Thoracic aorta (tissue), 2 donors: Measurements from ENCODE around the gene CA6. TPM values are rescaled to one million over a fixed set of nuclear protein-coding genes. Genes with fewer than 3 reads are reported as not detected.
"Not testable (repeated sequence)": the region's sequence is repeated elsewhere in the genome, so short reads cannot be mapped to it uniquely, and the experiment has no call there.

Source experiments
- ATAC-seq: fragments of 150-250 bp; one replicate; pipeline ENCODE4 v1.8.0; 2017; ENCODE audit warnings: low read depth; ENCODE audit not compliant: insufficient number of reproducible peaks, low FRiP score
- DNase-seq: peaks from one replicate; pipeline ENCODE4 v3.0.0-alpha.2; 2020; ENCODE audit warnings: low spot score
- H3K27ac ChIP-seq, 2 donors: fragments of 200-600 bp; sonication (generic); 1 replicate in 1 of 2; 2 replicates in 1 of 2; pipeline ENCODE4 v1.5.1; 2016; ENCODE audit warnings: mild to moderate bottlenecking in 2 of 2, moderate library complexity in 2 of 2
- H3K27me3 ChIP-seq: fragments of 200-600 bp; sonication (generic); replicated peaks from 2 replicates; pipeline ENCODE4 v1.6.0; 2016; ENCODE audit warnings: mild to moderate bottlenecking; ENCODE audit not compliant: insufficient read depth
- H3K36me3 ChIP-seq: fragments of 200-600 bp; sonication (generic); one replicate; pipeline ENCODE4 v1.5.1; 2016
- H3K4me1 ChIP-seq, 2 donors: fragments of 200-600 bp; sonication (generic); 1 replicate in 1 of 2; 2 replicates in 1 of 2; pipeline versions ENCODE4 v1.5.1 to v1.6.0; 2016; ENCODE audit warnings: low read depth in 2 of 2, mild to moderate bottlenecking in 1 of 2; ENCODE audit not compliant: control insufficient read depth in 1 of 2
- H3K4me3 ChIP-seq: fragments of 200-600 bp; sonication (generic); 2 replicates; pipeline ENCODE4 v1.5.1; 2016; ENCODE audit warnings: mild to moderate bottlenecking
- H3K9me3 ChIP-seq: fragments of 200-600 bp; sonication (generic); 2 replicates; pipeline ENCODE4 v1.5.1; 2016
- CTCF ChIP-seq: fragments of 200-600 bp; sonication (generic); IDR thresholded peaks from one replicate; pipeline ENCODE4 v1.5.1; 2019; ENCODE audit warnings: antibody characterized with exemption
- total RNA-seq, 2 donors: library from RNA; depleted of rRNA; stranded (reverse); fragments of >200 nt; gene quantifications; one replicate each; pipeline versions ENCODE4 v1.1.0 to v1.2.3, GENCODE V29; 2016

CA6 gene
- total RNA-seq, result not detected

GRCh38 chr1:8945568-8945967 lies at the start of gene CA6:
TSS of gene CA6 (plus strand) at chr1:8945868. CDS start at chr1:8945887, 19 bp downstream.
- Histone ChIP-seq H3K9me3 (no peaks in the 10 kb centered on the region), H3K4me1 (no peaks in the 10 kb centered on the region), H3K4me3 (no peak within 1 kb of the TSS), H3K27me3 (no peaks in the 10 kb centered on the region), H3K27ac (no peak within 1 kb of the TSS), H3K36me3 (no peaks in the 10 kb centered on the region)
- no peak for TF ChIP-seq CTCF
- ATAC-seq, result no peak
- no peak for DNase-seq

GRCh38 chr1:8896775-8897174 lies 48.9 kb upstream of the CA6 start:
- not testable (repeated sequence) for H3K27ac ChIP-seq, ATAC-seq, H3K9me3 ChIP-seq, H3K36me3 ChIP-seq, H3K27me3 ChIP-seq, DNase-seq, H3K4me1 ChIP-seq, H3K4me3 ChIP-seq

- H3K9me3 ChIP-seq, H3K4me3 ChIP-seq, H3K4me1 ChIP-seq, H3K27me3 ChIP-seq, H3K27ac ChIP-seq, H3K36me3 ChIP-seq, DNase-seq, ATAC-seq: not testable (repeated sequence)
Measured at GRCh38 chr1:8897505-8897904, 48.2 kb upstream of the CA6 start.

- H3K36me3 ChIP-seq, H3K9me3 ChIP-seq, H3K4me3 ChIP-seq, H3K27ac ChIP-seq, H3K27me3 ChIP-seq, ATAC-seq, DNase-seq: not testable (repeated sequence)
- H3K4me1 ChIP-seq, result peaks cover 12 to 18% of the 10 kb centered on the region in 2 donors
Measured at GRCh38 chr1:8898418-8898817, 47.2 kb upstream of the CA6 start.

GRCh38 chr1:8899046-8899445 lies 46.6 kb upstream of the CA6 start:
- Histone ChIP-seq H3K27ac (peak overlapping the region in 1 of 2 donors; percentile 66), H3K36me3 (no peaks in the 10 kb centered on the region), H3K4me1 (peaks cover 15 to 24% of the 10 kb centered on the region in 2 donors), H3K4me3 (no peak overlapping the region), H3K9me3 (no peaks in the 10 kb centered on the region), H3K27me3 (no peaks in the 10 kb centered on the region)
- no peak for TF ChIP-seq CTCF
- no peak for ATAC-seq
- DNase-seq, result no peak

GRCh38 chr1:8900684-8901083 lies 45.0 kb upstream of the CA6 start:
- ATAC-seq, H3K9me3 ChIP-seq, H3K27me3 ChIP-seq, H3K36me3 ChIP-seq, H3K4me3 ChIP-seq, DNase-seq: not testable (repeated sequence)
- Histone ChIP-seq H3K4me1 (peaks cover 30 to 39% of the 10 kb centered on the region in 2 donors), H3K27ac (peak overlapping the region in 1 of 2 donors; percentile 66)

- TF ChIP-seq CTCF, result no peak
- Histone ChIP-seq H3K36me3 (no peaks in the 10 kb centered on the region), H3K4me3 (no peak overlapping the region), H3K9me3 (no peaks in the 10 kb centered on the region), H3K4me1 (peaks cover 31 to 53% of the 10 kb centered on the region in 2 donors), H3K27ac (peak overlapping the region; percentile 83 to 91), H3K27me3 (no peaks in the 10 kb centered on the region)
- no peak for DNase-seq
- no peak for ATAC-seq
Measured at GRCh38 chr1:8902765-8903164, 42.9 kb upstream of the CA6 start.
